Ureter (tissue), 1 donor: Measurements from ENCODE around the gene GRK5. TPM values are rescaled to one million over a fixed set of nuclear protein-coding genes. Genes with fewer than 3 reads are reported as not detected.
"Not testable (repeated sequence)": the region's sequence is repeated elsewhere in the genome, so short reads cannot be mapped to it uniquely, and the experiment has no call there.

ENCODE experiments used
- DNase-seq: peaks from one replicate; pipeline ENCODE4 v3.0.0-alpha.2; 2020; ENCODE audit warnings: low spot score
- total RNA-seq: library from RNA; stranded (reverse); gene quantifications from one replicate; pipeline ENCODE4 v1.2.4, GENCODE V29; 2023
- donor health status: DM: yes; HTN: yes; CAD: no.

Gene GRK5
- total RNA-seq, 1 donor from 2014 or later = 16.7 TPM

GRCh38 chr10:119421891-119422681 is 214.7 kb downstream of the GRK5 start:
- no peak for DNase-seq

GRCh38 chr10:119422682-119423509 is 215.5 kb downstream of the GRK5 start:
- no peak for DNase-seq

GRCh38 chr10:119423510-119424257 is 216.3 kb downstream of the GRK5 start:
- DNase-seq = no peak

- DNase-seq = no peak
These were observed 217.0 kb downstream of the GRK5 start for GRCh38 chr10:119424258-119424975.

GRCh38 chr10:119425102-119425880 is 217.9 kb downstream of the GRK5 start:
- no peak for DNase-seq

- DNase-seq = no peak
These were observed 218.5 kb downstream of the GRK5 start for GRCh38 chr10:119425881-119426170.

- DNase-seq = no peak
These were observed 219.3 kb downstream of the GRK5 start for GRCh38 chr10:119426699-119427098.

- DNase-seq = no peak
These were observed 220.0 kb downstream of the GRK5 start for GRCh38 chr10:119427263-119427864.

- DNase-seq = no peak
These were observed 221.4 kb downstream of the GRK5 start for GRCh38 chr10:119428789-119429188.

- DNase-seq = no peak
These were observed 222.4 kb downstream of the GRK5 start for GRCh38 chr10:119429771-119430170.

- DNase-seq = no peak
These were observed 223.8 kb downstream of the GRK5 start for GRCh38 chr10:119431034-119431772.

GRCh38 chr10:119431773-119432135 is 224.4 kb downstream of the GRK5 start:
- DNase-seq = no peak

GRCh38 chr10:119434942-119435341 is 227.6 kb downstream of the GRK5 start:
- DNase-seq = not testable (repeated sequence)

- DNase-seq = no peak
These were observed 231.3 kb downstream of the GRK5 start for GRCh38 chr10:119438717-119439116.

- no peak for DNase-seq
These were observed 232.6 kb downstream of the GRK5 start for GRCh38 chr10:119439922-119440321.

- no peak for DNase-seq
These were observed 233.9 kb downstream of the GRK5 start for GRCh38 chr10:119441151-119441821.

GRCh38 chr10:119441921-119442757 is 234.8 kb downstream of the GRK5 start:
- no peak for DNase-seq

GRCh38 chr10:119442758-119443060 is 235.3 kb downstream of the GRK5 start:
- DNase-seq = no peak

- no peak for DNase-seq
These were observed 236.1 kb downstream of the GRK5 start for GRCh38 chr10:119443441-119443840.
